GM12875 (cell line): ENCODE results near the gene LARP1B.

Source experiments
- H3K4me3 ChIP-seq: one replicate; pipeline ENCODE4 v1.5.1; 2011; ENCODE audit warnings: low read depth, low read length, control low read depth
- TF ChIP-seq, protein P1 (sequence below): IDR thresholded peaks from 2 replicates; pipeline ENCODE4 v1.5.1; 2011; ENCODE audit warnings: low read depth, mild to moderate bottlenecking, control low read depth, inconsistent platforms, low read length, moderate library complexity, borderline replicate concordance; ENCODE audit not compliant: insufficient read depth

LARP1B gene

DNA sequence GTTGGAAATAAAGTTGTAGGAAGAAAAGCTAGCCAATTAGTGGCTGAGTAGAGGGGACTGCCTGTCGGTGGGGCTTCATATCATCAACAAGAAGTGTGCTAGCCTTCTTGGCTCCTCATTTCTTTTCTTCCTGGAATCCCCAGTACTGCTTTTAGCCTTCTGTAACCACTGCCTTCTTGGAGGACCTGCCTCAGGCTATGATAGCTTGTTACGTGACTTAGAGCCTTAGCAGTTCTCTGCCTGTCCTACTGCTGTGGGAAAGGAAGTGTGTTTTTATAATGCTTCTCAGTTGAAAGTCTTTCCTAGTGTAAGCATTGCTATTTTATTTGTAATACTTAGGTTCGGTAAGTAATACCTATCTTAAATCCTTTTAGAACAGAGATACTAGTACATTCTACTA lies 61.9 kb downstream of the LARP1B start:
- TF ChIP-seq, protein P1, sequence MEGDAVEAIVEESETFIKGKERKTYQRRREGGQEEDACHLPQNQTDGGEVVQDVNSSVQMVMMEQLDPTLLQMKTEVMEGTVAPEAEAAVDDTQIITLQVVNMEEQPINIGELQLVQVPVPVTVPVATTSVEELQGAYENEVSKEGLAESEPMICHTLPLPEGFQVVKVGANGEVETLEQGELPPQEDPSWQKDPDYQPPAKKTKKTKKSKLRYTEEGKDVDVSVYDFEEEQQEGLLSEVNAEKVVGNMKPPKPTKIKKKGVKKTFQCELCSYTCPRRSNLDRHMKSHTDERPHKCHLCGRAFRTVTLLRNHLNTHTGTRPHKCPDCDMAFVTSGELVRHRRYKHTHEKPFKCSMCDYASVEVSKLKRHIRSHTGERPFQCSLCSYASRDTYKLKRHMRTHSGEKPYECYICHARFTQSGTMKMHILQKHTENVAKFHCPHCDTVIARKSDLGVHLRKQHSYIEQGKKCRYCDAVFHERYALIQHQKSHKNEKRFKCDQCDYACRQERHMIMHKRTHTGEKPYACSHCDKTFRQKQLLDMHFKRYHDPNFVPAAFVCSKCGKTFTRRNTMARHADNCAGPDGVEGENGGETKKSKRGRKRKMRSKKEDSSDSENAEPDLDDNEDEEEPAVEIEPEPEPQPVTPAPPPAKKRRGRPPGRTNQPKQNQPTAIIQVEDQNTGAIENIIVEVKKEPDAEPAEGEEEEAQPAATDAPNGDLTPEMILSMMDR: no peak
- no peak overlapping the region for H3K4me3 ChIP-seq

- TF ChIP-seq, protein P1: no peak
- no peak overlapping the region for H3K4me3 ChIP-seq
Measured at GRCh38 chr4:128130621-128131020, 69.5 kb downstream of the LARP1B start.

DNA sequence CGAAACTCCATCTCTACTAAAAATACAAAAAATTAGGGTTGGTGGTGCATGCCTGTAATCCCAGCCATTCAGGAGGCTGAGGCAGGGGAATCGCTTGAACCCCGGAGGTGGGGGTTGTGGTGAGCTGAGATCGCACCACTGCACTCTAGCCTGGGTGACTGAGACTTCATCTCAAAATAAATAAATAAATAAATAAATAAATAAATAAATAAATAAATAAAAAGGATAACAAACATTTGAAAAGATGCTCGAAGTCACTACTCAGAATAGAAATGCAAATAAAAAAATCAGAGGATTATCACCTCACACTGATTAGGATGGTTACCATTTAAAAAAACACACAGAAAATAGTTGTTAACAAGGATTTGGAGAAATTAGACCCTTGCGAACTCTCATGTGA lies 73.8 kb downstream of the LARP1B start:
- TF ChIP-seq, protein P1: no peak
- H3K4me3 ChIP-seq: no peak overlapping the region

GRCh38 chr4:128135391-128135790 lies 74.3 kb downstream of the LARP1B start:
- TF ChIP-seq, protein P1: no peak
- H3K4me3 ChIP-seq: no peak overlapping the region

- no peak overlapping the region for H3K4me3 ChIP-seq
- TF ChIP-seq, protein P1: no peak
Measured at GRCh38 chr4:128141866-128142265, 80.8 kb downstream of the LARP1B start.

DNA sequence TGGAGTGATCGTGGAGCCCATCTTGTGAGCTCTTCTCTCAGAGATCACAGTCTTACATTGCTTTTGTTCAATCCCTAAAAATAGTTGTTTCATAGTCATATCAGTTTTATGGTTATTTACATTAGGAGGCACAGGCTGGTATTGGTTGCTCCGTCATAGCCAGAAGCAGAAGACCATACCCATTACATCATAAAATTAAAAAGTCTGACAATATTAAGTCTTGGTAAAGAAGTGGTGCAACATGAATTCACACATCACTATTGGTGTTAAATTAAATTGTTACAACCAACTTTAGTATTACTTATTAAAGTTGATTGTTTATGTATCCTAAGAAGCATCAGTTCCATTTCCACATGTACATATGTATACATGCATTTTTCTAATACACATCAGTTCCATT lies 84.6 kb downstream of the LARP1B start:
- TF ChIP-seq, protein P1: no peak

DNA sequence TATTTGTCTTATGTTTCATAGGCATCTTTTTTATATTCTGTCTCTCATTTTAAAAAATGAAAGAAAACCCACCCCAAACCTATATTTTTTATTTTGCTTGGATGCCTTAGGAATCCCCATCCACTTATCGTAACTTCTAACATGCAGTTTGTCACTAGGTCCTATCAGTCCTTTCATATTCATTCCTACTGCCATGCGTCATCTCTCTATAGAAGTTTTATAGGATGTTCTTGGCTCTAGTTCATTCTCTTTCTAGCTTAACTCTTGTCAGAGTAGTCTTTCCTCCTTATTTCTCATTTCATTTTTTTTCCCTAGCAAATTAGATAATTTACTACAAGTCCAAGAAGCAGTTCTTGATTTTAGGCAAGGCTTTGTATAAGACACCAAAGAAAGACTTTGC lies 92.7 kb downstream of the LARP1B start:
- TF ChIP-seq, protein P1: no peak
- H3K4me3 ChIP-seq: no peak overlapping the region

More for the DNA sequence above, 84.6 kb downstream of the LARP1B start:
- no peak overlapping the region for H3K4me3 ChIP-seq
